Fibroblast of the aortic adventitia (primary cell): Measurements from ENCODE around the gene MRRF. TPM values are rescaled to one million over a fixed set of nuclear protein-coding genes. Genes with fewer than 3 reads are reported as not detected.
A peak's percentile ranks its signal among the peaks of the same experiment; 100 is the strongest.

Source experiments
- DNase-seq: peaks from one replicate; pipeline ENCODE4 v3.0.0-alpha.2; 2010; ENCODE audit warnings: low read depth
- H3K4me3 ChIP-seq: 2 replicates; pipeline ENCODE4 v1.5.1; 2011; ENCODE audit warnings: low read depth, mild to moderate bottlenecking, control low read depth, low read length, moderate library complexity
- CTCF ChIP-seq: IDR thresholded peaks from 2 replicates; pipeline ENCODE4 v1.5.1; 2011; ENCODE audit warnings: mild to moderate bottlenecking, low read length, control low read depth, inconsistent platforms; ENCODE audit not compliant: insufficient read depth
- total RNA-seq: library from RNA; depleted of rRNA; stranded (reverse); fragments of >200 nt; gene quantifications from 2 replicates; pipeline ENCODE4 v1.2.3, GENCODE V29; 2012; ENCODE audit warnings: low replicate concordance

Gene MRRF
- total RNA-seq, 1 donor, result 40.0 TPM

- no peak for TF ChIP-seq CTCF
- peak within 1 kb of the TSS; percentile 84 for H3K4me3 ChIP-seq
- DNase-seq, result no peak
Observed at GRCh38 chr9:122370869-122371755, 106.4 kb downstream of the MRRF start, which contains the start of gene PTGS1. TSS of gene PTGS1 (plus strand) at chr9:122371024. CDS start at chr9:122371085, 61 bp downstream.

- H3K4me3 ChIP-seq, result peak overlapping the region; percentile 84
- TF ChIP-seq CTCF, result no peak
- no peak for DNase-seq
Observed at GRCh38 chr9:122371846-122372245, 107.2 kb downstream of the MRRF start.

GRCh38 chr9:122372856-122373845, 108.5 kb downstream of the MRRF start:
- DNase-seq, result no peak
- no peak for TF ChIP-seq CTCF
- H3K4me3 ChIP-seq, result peak overlapping the region; percentile 47

- DNase-seq, result peak; percentile 80
- no peak for TF ChIP-seq CTCF
- peak overlapping the region; percentile 54 for H3K4me3 ChIP-seq
Observed at GRCh38 chr9:122374885-122375420, 110.3 kb downstream of the MRRF start.

GRCh38 chr9:122376796-122377195, 112.1 kb downstream of the MRRF start:
- H3K4me3 ChIP-seq, result no peak overlapping the region

More at GRCh38 chr9:122376796-122377195, 112.1 kb downstream of the MRRF start:
- DNase-seq, result no peak
- TF ChIP-seq CTCF, result no peak
